Stimulated activated CD4-positive, alpha-beta T cell treated with anti-CD3 and anti-CD28 coated beads, TNF-alpha, amount 100 ng/mL, for 1 hour (primary cell): ENCODE data around the gene ASCC1.

ENCODE experiments used
- DNase-seq, 3 donors: peaks; one replicate each; pipeline ENCODE4 v3.0.0-alpha.2; 2020; ENCODE audit warnings: low read depth in 3 of 3, low spot score in 1 of 3

The ASCC1 gene

DNA sequence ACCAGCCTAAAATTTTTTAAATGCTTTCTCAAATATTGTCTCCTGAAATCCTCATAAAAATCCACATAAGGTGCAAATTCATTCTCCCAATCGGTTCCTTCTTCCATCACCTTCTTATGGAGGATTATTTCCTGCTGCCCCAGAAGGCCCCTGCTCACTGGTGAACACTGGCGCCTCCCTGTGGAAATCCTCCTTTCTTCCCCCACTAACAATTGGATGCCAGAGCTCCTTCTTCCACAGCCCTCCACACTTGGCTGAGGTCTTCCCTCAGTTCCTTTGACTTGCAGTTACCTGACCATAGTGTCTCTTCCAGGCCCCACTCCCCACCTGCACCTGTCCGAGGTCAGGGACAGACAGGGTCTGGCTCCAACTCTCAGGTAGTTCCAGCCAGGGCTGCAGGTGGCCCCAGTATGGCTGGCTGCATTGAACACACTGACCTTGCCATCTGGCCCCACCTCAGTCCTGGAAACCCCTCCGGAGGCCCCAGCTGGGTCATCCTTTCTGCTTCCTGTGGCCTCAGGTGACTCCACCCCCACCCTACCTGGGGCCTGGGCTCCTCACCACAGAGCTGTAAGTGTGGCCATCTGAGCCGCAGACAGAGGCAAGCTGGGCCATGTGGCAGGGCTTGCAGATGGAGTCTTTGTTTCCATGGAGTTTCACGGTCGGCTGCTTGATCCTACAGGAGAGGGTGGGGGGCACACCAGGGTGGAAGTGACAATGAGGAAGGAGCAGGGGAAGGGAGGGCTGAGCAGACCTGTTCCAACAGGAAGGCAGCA lies 146.1 kb downstream of the ASCC1 start:
- no peak for DNase-seq

DNA sequence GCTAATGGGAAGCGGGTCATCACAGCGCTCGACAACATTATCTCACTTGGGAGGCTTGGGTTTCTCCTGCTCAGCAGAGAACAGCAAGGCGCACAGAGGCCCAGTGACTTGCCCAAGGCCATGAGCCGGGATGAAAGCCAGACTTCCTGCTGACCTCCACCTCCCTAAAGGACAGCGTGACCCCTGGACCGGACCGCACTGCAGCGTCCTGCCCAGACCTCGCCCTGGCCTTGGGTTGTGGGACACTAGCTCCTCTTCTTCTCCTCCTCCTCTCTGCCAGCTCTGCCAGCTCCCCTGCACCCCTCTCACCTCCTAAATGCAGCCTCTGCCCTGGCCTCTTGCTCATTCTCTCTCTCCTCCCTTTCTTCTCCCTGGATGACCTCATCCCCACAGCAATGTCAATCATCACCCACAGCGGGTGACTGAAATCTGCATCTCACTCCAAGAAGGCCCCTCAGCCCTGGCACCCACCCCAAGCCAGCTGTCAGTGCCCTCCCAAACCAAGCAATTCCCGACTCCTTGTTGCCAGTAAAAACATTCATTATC lies 147.1 kb downstream of the ASCC1 start:
- DNase-seq, result no peak

DNA sequence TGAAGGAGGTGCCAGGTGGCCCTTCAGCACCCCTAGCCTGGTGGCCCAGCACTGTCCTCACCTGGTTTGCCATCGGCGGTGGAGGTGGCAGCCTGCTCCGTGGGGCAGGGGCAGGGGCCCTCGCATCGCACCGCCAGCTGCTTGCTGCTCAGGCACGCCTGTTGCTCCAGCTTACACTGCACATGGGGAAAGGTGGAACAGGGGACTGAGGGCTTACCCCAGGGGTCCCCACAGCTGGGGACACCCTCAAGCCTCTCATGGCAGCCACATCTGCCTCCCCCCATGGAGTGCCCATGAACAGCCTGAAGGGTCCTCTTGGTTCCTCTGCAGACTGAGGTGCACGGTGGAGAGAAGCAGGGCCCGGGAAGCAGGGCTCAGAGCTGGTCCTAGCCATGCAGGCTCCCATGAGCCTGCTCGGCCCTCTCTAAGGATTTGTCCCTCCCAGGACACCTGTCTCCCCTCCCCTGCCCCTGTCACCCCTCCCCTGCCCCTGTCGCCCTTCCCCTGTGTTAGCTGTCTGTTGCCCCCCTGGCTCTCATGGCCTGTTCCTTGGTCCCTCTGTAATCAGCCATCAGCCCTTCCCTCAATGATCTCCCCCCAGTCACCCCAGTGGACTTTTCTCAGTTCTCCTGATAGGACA lies 147.8 kb downstream of the ASCC1 start:
- no peak for DNase-seq

DNA sequence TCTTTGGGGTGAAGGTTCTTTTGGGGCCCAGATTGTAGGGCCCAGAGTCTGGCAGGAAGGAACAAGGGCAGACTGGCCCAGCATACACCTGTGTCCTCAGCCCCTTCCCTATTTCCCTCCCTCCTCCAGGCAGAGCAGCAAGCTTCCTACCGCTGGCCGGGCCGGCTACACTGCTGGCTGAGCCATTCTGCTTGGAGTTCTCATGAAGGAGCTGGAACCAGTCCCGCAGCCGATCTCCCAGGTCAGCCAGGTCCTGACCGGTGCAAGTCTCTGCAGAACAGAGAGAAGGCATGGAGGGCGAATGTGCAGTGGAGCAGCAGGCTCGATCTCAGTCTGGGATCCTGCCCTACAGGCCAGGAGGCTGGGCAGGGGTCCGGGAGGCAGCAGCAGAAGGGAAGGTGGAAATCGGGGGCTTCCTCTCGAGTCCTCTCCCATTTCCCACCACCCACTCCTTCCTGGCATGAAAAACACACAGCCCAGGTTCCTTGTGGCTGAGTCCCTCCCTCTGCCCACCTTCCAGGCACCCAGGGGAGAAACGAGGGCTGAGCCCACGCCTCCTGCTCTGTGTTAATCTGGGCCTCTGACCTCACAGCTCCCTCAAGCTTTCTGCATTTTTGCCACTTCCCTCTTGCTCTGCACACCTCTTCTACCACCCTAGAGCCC lies 148.5 kb downstream of the ASCC1 start:
- no peak for DNase-seq

DNA sequence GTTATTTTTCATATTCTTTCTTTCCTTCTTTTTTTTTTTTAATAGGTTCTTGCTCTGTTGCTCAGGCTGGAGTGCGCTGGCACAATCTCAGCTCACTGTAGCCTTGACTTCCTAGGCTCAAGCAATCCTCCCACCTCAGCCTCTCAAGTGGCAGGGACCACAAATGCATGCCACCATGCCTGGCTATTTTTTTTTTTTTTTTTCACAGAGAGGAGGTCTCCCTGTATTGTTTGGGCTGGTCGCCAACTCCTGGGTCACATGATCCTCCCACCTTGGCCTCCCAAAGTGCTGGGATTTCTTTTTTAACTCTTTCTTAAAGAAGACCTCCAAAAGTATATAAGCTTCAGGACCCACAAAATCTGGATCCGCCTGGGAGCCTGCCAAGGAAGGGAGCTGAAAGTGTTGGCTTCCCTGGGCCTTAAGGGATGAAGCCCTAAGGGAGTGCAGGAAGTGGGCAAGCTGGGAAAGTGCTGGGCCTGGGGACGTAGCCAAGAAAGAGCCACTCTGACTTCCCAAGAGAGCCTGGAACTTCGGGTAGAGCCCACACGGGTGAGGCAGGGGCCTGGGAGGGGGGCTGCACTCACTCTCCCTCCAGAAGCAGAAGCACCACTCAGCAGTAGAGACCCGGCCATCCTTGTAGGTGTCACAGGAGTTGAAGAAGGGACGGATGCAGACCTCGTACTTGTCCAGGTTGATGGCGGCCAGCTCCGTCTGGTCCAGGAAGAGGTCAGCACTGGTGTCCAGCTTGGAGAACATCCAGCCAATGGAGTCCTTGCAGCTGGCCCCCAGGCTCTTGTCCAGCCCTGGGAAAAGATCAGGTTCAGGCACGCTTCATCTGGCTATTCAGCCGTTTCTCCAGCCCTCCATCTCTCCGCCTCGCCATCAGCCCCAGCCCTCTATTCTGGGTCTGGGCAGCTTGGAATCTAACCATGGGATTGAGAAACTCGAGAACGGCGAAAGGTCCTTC lies 149.5 kb downstream of the ASCC1 start:
- no peak for DNase-seq

DNA sequence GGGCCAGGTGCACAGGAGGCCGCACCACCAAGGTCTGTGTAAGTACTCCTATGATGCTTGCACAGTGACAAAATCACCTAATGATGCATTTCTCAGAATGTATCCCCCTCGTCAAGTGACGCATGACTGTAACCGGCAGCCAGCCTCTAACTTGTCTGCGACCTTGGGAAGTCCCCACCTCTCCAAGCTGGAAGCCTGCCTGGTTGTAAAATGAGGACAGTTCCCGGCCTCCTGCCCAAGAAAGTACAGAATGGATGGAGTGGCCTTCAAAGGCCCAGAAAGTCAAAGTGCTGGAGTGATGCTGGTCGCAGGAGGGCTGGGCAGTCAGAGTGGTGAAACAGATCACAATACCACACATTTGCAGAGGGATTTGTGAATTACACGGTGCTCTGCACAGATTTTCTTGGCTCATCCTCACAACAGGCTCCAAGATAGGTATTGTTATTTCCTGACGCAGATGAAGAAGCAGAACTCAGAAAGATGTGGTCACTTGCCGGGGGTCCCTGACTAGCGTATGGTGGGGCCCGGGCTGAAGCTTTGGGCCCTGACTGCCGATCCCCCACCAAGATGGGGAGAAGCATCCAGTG lies 150.5 kb downstream of the ASCC1 start:
- DNase-seq, result no peak

DNA sequence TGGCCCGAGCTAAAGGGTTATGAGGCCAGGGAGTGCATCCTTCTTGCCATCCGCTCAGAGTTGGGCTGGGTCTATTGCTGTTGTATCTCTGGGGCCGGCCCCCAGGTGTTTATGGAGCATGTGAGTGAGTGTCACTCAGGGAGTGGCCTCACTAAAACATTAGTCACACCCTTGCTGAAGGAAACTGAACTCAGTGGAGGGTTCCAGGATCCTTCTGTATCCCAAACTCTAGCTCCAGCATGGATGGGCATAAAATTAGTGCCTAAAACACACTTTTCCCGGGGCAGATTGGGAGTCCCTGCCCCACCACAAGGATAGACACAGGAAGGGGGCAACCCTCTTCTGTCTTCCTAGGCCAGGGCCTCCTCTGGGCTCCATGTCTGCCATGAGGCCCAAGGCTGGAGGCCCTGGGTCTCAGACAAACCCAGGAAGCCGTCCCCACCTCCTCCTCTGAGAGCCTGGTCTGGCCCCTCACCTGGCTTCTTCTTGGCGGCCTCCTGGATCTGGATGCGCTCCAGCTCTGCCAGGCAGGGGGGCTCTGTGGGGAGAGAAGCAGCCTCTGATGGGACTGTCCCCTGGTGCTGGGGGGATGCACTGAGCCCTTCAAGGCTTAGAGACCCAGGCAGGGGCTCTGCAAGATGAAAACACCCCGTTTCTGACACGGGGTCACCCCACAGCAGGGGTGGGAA lies 152.2 kb downstream of the ASCC1 start:
- DNase-seq, result no peak

DNA sequence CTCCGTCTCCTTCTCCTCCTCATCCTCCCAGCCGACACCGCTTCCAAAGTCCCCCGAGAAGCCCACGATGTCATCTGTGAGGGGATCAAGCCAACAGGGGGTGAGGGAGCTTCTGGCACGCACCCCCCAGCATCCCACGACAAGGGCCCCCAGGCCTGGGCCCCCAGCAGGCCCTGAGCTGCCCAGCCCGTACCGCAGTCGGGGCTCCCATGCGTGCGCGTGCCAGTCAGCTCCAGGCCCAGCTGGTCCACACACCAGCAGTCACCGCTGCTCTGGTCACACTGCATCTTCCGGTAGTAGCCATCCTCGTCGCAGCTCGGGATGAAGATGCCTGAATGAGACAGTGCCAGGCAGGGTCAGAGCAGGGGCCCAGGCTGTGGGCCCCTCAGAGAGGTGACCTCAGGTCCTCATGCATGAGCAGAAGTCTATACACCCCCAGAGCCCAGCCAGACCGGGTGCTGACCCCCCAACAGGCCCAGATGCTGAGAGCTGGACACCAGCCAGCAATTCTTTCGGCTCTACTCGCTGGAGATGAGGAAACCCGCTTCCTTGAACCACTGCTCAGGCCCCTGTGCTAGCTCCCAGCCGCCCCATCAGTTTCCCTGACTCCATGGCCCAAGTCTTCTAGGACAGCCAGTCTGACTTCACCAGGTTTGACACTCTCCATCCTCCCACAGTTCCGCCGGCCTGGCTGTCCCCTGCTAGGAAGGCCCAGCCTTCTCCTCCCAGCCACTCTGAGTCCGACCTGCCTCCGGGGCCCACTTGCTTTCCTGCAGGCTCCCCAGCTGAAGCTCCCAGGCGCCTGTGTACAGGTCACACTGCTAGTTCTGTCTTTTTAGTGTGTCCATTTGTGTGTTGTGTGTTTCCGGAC lies 153.0 kb downstream of the ASCC1 start:
- no peak for DNase-seq

DNA sequence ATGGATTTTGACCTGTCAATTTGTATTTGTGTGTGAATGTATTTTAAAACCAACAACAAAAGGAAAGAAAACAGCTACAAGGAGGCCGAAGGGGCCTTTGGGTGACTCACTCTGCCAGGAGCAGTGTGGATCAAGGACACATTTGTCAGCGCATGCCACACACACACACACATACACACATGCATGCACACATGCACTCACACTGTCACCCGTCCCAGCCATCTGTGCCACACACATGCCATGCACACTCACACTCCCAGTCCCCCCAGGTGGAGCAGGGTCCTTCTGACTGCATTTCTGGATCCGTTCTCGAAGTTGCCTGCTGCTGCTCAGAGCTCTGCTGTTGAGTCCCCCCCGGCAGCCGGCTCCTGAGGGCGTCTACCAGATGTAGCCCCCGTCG lies 153.7 kb downstream of the ASCC1 start:
- no peak for DNase-seq

DNA sequence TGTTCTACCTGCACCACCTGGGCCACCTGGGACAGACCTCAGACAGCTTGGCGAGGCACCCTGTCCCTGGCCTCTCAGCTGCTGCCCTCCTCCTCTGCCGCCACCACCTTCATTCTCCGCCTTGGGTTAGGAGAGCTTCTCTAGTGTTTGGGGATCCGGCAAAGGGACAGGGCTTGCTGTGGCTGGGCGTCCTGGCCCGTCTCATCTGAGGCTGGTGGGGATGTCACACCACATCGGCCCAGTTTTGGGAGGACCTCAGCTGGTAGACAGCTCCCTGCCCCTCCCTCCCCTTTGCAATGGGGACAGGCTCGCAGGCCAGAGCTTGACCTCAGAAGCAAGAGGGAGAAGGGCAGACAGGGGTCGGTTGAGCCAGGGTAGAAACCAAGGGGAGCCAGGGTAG lies 154.1 kb downstream of the ASCC1 start:
- DNase-seq, result no peak

DNA sequence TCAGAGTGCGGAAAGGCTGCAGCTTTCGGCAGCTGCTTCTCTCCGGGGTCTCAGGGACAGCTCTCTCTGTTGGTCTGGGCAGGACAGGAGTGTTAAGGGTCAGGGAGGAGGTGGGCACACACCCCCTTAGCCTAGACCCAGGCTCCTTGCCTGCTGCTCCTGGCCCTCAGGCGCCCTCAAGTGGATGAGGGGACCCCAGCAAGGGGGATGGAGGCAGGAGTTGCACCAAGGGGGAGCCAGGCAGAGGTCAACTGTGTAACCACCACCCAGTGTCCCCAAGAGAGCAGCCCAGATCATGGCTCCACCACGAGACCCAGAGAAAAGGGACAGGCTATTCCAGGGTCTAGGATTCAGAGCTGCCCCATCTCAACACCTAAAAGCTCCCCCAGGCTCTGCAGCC lies 154.6 kb downstream of the ASCC1 start:
- no peak for DNase-seq

DNA sequence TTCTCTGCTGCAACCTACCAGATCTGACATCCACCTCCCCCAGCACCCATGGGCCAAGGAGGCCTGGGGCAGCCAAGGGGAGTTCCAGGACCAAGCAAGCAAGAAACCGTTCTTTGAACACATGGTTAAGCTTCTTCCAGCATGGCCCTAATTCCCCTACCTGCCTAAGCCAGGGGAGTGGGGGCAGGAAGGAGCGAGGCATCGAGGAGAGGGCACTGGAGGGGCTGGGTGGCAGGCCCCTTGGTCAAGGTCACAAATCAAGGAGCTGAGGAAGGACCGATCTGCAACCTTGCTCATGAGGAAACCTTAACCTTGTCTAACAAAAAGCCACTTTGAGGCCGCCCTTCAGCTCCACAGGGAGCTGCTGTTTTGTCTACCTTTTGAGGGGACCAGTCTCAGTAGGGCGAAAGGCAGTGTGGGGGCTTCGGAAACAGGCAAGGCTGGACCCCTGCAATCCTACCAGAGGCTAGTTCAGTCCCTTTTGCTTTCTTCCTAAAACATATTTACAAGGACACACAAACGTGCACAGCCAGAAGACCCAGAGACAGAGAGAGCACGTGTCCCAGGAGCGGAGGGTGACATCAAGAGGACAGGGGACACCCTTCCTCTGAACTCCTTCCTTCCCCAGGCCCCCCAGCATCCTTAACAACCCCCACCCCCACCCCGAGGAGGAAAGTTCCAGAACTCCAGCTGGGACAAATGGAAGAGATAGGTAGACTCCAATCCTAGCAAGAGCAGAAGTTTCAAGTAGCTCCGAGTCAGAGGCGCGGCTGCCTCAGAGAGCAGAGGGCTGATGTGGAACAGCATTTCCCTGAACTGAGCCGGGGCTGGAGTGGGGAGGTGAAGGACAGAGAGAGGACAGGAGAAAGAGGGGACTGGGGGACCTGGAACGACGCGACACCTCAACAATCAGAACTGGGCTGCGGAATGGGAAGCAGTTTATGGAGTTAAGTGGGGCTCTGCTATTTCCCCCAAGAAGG lies 155.9 kb downstream of the ASCC1 start:
- no peak for DNase-seq

DNA sequence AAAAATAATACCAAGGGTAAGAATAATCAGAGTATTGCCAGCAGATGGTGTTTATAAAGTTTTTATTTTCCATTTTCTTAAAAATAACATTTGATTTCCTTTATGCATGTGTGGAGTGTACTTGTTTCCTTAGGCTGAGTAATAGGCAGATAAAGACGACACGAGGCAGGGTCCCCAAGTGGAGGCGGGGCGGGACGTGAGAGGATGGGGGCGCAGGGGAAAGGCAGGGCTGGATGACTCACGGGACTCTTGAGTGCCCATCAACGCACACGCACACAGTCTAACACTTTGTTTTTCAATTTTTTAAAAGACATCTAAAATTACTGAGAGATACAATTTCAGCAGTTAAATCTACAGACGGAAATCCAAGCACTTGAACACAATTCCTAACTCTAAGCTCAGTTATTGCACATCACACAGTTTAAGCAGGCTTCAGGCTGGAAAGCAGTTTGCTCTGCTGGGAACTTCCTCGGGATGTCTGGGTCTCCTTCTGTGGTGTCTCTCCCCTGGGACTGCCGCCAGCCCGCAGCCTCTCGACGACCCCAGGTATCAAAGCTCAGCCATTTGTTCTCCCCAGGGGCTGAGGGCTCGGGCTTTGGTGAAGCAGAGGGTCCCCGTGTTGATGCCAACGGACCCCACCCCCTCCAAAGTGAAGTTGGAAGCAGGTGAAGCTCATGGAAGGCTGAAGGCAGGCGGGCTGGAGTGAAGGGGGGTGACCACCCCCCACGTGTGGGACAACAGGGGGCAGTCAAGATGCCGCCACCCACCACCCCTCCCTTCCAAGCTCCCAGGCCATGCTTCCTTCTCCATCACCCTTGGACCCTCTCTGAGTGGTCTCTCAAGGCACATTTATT lies 156.9 kb downstream of the ASCC1 start:
- no peak for DNase-seq

DNA sequence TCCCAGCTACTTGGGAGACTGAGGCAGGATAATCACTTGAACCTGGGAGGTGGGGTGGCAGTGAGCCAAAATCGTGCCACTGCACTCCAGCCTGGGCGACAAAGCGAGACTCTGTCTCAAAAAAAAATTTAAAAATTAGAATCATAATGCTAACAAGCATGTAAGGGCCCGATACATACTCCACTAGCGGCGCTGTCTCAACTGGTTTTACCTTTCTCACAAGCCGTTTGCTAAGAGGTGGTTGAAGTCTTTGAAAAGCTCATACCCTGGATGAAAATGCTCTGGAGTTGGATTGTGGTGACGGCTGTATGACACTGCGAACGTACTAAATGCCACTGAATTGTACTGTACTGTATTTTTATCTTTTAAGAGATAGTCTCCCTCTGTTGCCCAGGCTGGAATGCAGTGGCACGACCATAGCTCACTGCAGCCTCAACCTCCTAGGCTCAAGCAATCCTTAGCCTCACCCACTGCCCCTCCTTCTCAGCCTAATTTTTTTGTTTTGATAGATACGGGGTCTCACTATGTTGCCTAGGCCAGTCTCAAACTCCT lies 157.7 kb downstream of the ASCC1 start:
- DNase-seq, result no peak

DNA sequence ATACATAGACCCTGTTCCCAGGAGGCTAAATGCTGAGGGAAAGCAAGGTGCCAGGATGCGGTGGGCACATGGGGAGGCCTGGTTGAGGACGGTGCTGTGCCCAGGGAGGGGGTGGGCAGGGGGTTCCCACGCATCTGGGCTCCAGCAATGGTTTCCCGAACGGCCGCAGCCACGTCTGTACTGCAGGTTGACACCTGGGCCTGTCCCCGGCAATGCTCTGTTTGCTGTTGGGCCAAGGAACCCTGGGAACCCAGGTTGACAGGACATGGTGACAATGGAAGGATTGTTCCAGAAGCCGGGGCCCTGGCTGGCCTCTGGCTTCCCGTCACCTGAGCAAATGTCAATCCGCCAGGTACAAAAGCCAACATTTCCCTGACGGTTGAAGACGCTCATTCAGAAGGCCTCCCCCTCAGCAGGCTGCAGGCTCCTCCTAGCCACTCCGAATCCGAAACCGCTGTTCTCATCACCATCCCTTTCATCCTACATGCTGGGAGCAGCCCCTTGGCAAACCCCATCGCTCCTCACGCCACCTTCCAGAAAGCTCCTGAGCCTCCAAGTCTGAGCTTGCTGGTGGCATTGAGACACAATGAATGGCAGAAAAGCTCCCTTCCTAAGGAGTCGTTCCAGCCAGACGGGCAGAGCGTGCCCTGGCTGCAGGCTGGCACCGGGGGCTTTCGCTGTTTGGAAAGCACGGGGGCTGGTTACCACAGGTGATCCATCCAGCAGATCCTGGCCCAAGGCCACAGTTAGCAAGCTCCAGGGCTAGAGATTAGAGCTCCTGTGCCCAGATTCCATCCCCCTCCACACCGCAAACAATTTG lies 158.9 kb downstream of the ASCC1 start:
- DNase-seq, result no peak

DNA sequence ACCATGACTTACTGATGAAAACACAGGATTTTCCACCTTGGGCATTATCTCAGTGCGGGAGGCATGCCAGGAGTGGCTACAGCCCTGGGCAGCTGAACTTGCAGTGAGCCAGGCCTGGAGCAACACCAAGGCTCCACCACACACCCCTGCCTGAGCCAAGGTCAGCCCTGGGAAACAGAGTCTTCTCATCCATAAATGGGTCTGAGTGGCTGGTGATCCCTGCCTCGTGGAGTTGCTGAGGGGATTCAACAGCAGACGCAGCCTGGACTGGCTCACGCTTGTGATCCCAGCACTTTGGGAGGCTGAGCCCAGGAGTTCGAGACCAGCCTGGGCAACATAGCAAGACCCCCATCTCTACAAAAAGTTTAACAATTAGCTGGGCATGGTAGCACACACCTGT lies 160.0 kb downstream of the ASCC1 start:
- no peak for DNase-seq
